Measurements from ENCODE around the gene PRTG.

DNA sequence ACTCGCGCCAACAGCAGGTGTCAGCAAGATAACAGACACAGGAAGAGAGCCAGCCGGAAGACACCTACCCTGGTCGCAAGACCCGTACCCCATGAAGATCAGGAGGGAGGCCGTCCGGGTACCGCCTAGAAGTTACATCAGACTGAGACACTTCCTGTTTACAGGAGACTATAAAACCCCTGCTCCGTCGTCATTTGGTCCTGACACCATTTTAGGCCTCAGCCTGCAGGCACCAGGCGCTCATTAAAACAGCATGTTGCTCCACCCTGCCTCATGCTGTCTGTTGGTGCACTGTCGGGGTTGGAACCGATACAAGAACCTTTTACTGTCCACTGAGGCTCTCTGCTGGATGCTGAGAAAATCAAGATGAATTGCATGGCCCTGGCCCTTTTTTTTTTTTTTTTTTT, 15.6 kb upstream of the PRTG start:
- TF ChIP-seq, protein P1, sequence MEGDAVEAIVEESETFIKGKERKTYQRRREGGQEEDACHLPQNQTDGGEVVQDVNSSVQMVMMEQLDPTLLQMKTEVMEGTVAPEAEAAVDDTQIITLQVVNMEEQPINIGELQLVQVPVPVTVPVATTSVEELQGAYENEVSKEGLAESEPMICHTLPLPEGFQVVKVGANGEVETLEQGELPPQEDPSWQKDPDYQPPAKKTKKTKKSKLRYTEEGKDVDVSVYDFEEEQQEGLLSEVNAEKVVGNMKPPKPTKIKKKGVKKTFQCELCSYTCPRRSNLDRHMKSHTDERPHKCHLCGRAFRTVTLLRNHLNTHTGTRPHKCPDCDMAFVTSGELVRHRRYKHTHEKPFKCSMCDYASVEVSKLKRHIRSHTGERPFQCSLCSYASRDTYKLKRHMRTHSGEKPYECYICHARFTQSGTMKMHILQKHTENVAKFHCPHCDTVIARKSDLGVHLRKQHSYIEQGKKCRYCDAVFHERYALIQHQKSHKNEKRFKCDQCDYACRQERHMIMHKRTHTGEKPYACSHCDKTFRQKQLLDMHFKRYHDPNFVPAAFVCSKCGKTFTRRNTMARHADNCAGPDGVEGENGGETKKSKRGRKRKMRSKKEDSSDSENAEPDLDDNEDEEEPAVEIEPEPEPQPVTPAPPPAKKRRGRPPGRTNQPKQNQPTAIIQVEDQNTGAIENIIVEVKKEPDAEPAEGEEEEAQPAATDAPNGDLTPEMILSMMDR (IDR thresholded peaks at IDR 0.05; ENCODE audit: low read depth, low read length, missing input control): no peak
- TF ChIP-seq RXRA (IDR thresholded peaks at IDR 0.05) (no peak), GABPA (IDR thresholded peaks at IDR 0.05 in 1 of 2, conservative IDR thresholded peaks at IDR 0.05 in 1 of 2) (no peak), MAX (IDR thresholded peaks at IDR 0.05) (no peak), YY1 (IDR thresholded peaks at IDR 0.05) (no peak)
